Pons (tissue), 1 donor: Measurements from ENCODE around the gene CASD1.

Experiments
- DNase-seq: peaks from one replicate; pipeline ENCODE4 v3.0.0-alpha.2; 2016; ENCODE audit warnings: low spot score

CASD1 gene

DNA sequence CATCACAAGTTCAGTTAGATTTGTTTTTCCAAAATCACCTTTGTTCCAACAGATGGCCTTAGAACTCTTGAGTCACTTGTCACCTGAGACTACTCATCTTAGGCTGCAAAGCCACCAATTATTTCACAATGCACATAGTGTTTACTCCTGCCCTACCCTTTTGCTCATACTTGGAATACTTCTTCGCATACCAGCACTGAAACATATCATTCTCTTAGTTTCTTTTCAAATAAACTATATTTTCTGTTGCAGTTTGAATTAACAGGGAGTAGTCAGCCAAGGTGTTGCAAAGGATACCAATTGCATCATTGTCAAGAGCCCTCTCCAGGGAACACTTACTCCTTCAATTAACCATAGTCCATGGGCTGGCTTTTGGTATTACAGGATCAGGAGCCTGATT is 71.0 kb downstream of the CASD1 start:
- DNase-seq: no peak

DNA sequence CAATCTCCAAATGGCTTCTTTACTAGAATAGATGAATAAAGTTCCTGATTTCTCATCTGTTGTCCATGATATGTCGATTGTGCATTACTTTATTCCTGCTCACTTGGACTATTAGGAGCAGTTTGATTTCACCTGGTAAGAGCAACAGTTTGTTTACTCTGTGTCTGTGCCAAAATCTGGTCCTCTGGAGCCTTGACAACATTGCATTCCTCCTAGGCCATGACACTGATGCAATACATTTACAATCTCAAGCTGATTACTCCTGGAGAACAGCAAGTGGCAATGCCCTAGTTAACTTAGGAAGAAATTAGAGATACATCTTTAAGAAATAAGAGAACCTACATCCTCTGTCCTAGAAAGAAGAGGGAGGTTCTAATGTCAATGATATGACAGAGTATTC is 74.5 kb downstream of the CASD1 start:
- no peak for DNase-seq

DNA sequence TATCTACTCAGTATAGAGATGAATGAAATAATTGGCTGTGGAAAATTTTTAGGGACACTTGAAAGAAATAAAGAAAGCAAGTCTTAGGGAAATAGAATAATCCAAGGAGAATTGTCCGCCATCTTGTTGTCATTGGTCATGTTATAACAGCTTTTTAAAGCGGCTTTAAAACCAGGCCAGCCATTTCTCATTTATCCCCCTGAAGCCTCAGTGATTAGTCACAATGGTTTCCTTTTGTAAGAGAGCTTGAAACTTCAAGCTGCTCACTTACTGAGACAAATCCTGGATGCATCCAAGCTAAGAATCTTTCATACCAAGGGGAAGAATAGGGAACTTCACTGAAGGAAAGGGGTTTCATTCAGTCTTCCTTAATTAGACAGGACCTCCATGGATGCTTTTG is 78.5 kb downstream of the CASD1 start:
- no peak for DNase-seq

DNA sequence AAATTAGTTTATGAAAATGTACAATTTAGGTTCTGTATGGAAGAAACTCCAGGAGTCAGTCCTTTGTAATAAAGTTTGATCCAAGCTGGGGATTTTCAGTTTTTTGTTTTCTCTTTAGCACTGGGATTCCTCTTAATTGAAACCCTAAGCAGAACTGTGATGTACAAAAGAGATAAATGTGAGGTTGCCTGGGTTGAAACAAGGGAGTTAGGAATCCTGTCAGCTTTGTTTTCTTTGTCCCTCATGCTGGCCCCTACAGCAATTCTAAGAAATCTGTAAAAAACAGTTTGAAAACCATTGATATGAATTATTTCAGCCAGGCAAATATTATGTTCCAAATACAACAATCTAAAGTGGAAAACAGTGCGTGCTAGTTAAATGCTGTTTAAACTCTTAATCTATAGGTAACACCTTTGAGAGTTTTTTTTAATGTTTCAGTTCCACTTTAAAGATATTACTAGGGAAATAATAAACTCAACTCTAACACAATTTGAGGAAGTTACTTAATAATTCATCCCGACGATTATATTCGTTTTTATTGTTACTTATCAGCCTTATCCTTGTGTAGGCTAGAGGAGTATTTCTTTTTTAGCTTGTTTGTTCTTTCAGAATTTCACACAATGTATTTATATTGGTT is 81.0 kb downstream of the CASD1 start:
- no peak for DNase-seq

DNA sequence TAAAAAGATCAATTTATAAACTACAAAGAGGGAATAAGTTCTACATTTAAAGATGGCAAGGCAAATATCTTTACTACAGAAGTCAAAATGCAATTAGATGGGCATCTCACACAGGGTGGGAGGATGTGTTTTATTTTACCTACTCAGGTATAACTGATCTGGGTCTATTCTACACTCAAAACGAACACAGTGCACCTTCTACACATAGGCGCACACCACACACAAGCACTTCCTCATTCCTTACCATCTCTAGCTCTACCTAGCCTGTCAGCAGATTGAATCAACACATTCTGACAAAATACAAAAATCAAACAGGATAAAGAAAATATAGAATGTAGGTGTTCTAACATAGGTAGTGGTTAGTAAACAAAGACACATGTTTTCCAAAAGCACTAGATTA is 81.6 kb downstream of the CASD1 start:
- DNase-seq: no peak

DNA sequence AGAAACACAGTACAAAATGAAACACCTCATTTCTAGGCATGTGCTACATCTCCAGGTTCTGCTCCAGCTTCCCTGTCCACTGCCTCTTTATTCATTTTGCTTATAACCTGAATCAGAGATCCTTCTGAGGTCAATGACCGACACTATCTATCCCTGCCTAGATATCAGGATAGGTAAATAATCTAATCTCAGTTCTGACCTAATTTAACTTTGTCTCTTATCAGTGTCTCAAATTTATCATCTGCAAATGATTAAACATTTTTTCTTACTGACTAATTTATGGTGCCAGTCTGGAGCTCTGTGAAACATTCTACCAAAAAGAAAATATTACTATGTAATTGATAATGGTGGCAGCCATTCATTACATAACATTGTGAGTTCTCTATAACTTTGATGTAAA is 85.3 kb downstream of the CASD1 start:
- no peak for DNase-seq

DNA sequence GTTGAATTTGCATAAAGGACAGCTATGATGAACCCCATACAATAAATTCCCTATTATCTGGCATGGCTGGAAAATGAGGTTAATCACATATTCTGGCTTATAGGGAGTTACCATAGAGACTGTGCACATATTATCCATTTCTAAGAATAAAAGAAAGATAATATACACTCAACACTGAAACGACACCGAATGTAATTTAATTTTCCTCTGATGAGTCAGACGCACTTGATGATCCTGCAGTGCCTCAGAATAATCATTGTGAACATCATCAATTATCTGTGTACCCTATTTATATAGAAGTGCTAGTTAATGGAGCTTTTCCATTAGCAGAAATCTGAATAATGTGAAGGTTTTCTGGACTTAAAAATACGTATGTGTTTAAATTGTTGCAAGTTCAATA is 86.1 kb downstream of the CASD1 start:
- DNase-seq: no peak

DNA sequence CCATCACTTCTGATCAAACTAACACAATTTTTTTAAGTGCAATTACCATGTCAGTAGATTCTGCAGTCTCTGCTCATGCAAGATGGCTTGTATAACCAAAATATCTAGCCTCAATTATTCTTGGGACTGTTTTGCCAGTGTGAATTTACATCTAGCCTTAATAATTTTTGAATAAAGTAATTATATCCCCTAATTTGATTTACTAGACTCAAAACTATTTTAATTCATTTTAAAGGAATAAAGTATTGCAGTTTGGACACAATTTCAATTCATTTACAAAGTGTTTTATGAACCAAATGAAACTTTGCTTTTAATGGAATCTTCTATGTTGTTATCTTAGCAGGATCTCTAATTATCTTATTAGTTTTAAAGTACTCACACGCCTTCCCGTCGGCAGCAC is 90.7 kb downstream of the CASD1 start:
- no peak for DNase-seq

DNA sequence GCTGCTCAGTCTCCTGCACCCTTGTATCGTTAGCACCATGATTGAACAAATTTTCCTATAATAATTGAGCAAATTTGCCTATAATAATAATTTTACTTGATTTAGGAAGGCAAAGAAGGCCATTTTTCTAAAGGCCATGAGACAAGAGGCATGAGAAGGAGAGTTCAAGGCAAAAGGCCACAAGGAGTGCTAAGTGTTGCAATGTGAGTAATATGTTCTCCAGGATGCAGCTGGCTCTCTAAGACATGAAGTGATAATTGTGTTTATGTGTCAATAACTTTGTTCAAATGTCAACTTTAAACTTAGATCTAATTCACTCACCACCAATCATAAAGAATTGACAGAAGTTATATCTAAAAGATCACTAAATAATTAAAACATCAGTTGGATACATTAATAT is 92.6 kb downstream of the CASD1 start:
- DNase-seq: no peak

DNA sequence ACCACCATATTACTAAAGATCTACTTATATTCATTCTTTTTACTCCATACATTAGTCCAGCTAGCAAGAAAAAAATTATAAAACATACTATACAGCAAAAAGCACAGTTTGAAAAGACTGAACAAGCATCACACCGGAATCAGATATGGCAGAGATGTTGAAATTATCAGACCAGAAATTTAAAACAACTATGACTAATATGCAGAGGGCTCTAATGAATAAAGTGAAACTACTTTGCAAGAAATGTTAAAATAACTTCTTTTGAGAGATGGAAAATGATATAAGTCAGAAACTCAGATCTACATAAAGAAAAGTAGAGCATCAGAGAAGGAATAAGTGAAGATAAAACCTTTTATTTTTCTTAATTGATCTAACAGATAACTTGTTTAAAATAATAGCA is 95.4 kb downstream of the CASD1 start:
- DNase-seq: no peak
